ENCODE data around the gene SPTY2D1.
"Not testable (repeated sequence)": the region's sequence is repeated elsewhere in the genome, so short reads cannot be mapped to it uniquely, and the experiment has no call there.

DNA sequence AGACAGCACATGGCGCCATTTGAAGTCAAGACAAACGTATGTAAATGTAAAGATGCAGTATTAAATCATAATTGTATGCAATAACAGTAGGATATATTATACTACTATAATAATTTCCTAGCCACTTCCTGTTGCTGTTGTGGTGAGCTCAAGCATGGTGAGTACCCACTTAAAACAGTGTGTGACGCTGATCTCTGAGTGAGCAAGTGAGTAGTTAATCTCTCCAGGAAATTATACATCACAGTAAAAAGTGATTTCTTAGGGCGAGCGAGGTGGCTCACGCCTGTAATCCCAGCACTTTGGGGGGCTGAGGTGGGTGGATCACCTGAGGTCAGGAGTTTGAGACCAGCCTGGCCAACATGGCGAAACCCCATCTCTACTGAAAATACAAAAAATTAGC is 38.1 kb upstream of the SPTY2D1 start:
- TF ChIP-seq, protein P1, sequence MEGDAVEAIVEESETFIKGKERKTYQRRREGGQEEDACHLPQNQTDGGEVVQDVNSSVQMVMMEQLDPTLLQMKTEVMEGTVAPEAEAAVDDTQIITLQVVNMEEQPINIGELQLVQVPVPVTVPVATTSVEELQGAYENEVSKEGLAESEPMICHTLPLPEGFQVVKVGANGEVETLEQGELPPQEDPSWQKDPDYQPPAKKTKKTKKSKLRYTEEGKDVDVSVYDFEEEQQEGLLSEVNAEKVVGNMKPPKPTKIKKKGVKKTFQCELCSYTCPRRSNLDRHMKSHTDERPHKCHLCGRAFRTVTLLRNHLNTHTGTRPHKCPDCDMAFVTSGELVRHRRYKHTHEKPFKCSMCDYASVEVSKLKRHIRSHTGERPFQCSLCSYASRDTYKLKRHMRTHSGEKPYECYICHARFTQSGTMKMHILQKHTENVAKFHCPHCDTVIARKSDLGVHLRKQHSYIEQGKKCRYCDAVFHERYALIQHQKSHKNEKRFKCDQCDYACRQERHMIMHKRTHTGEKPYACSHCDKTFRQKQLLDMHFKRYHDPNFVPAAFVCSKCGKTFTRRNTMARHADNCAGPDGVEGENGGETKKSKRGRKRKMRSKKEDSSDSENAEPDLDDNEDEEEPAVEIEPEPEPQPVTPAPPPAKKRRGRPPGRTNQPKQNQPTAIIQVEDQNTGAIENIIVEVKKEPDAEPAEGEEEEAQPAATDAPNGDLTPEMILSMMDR (IDR thresholded peaks at IDR 0.05), result not testable (repeated sequence)
- TF ChIP-seq POLR2A (IDR thresholded peaks at IDR 0.05), result not testable (repeated sequence)

Measured in Peyer's patch (tissue), 4 donors.